CD4-positive, CD25-positive, alpha-beta regulatory T cell (primary cell): ENCODE data around the gene PCNA. TPM values are rescaled to one million over a fixed set of nuclear protein-coding genes. Genes with fewer than 3 reads are reported as not detected.

Source experiments
- ATAC-seq, 2 donors: fragments of 150-1000 bp; cut with Tn5 transposase; one replicate each; pipeline ENCODE4 v1.10.0; 2021; ENCODE audit warnings: low read depth in 2 of 2, moderate number of reproducible peaks in 2 of 2, moderate library complexity in 1 of 2
- DNase-seq, 3 donors: peaks; one replicate each; pipeline versions ENCODE4 v3.0.0 to v3.0.0-alpha.2; 2012 to 2022; ENCODE audit warnings: mixed read lengths in 1 of 3
- H3K27ac ChIP-seq: one replicate; pipeline ENCODE4 v1.7.0; 2013; ENCODE audit warnings: mild to moderate bottlenecking, low read length; ENCODE audit not compliant: insufficient read depth, poor library complexity, severe bottlenecking
- H3K27me3 ChIP-seq: one replicate; pipeline ENCODE4 v1.7.0; 2013; ENCODE audit warnings: low read length; ENCODE audit not compliant: control insufficient read depth, insufficient read depth
- H3K36me3 ChIP-seq: one replicate; pipeline ENCODE4 v1.7.0; 2013; ENCODE audit warnings: mild to moderate bottlenecking, low read length, moderate library complexity; ENCODE audit not compliant: control insufficient read depth, insufficient read depth
- H3K4me1 ChIP-seq: 2 replicates; pipeline ENCODE4 v1.7.0; 2013; ENCODE audit warnings: mild to moderate bottlenecking, low read length; ENCODE audit not compliant: insufficient read depth, control insufficient read depth, poor library complexity, severe bottlenecking
- H3K4me3 ChIP-seq: one replicate; pipeline ENCODE4 v1.7.0; 2013; ENCODE audit warnings: low read depth, mild to moderate bottlenecking, low read length, moderate library complexity
- H3K9me3 ChIP-seq, 2 experiments: 1 replicate in 1 of 2; 2 replicates in 1 of 2; pipeline ENCODE4 v1.7.0; 2013; ENCODE audit warnings: low read length in 2 of 2, mild to moderate bottlenecking in 1 of 2, moderate library complexity in 1 of 2; ENCODE audit not compliant: control insufficient read depth in 2 of 2
- H3K27ac Mint-ChIP-seq, 3 donors: one replicate each; pipeline ENCODE4 v1.8.0; 2020 to 2022; ENCODE audit warnings: mild to moderate bottlenecking in 3 of 3, mixed read lengths in 3 of 3, moderate library complexity in 2 of 3
- H3K27me3 Mint-ChIP-seq: one replicate; pipeline ENCODE4 v1.8.0; 2022; ENCODE audit warnings: mild to moderate bottlenecking, mixed read lengths
- H3K36me3 Mint-ChIP-seq: one replicate; pipeline ENCODE4 v1.8.0; 2020; ENCODE audit warnings: mixed read lengths
- H3K4me1 Mint-ChIP-seq, 4 donors: one replicate each; pipeline ENCODE4 v1.8.0; 2020 to 2022; ENCODE audit warnings: mixed read lengths in 4 of 4, mild to moderate bottlenecking in 1 of 4
- H3K4me3 Mint-ChIP-seq, 4 donors: one replicate each; pipeline ENCODE4 v1.8.0; 2020 to 2022; ENCODE audit warnings: mild to moderate bottlenecking in 4 of 4, mixed read lengths in 4 of 4, moderate library complexity in 3 of 4
- H3K9me3 Mint-ChIP-seq, 7 donors: one replicate each; pipeline ENCODE4 v1.8.0; 2020 to 2022; ENCODE audit warnings: mixed read lengths in 7 of 7, mild to moderate bottlenecking in 3 of 7, moderate library complexity in 2 of 7
- polyA plus RNA-seq, 4 donors: library from polyadenylated mRNA; unstranded; fragments of 300-500 nt; fragmentation: Illumina TruSeq; gene quantifications; one replicate each; pipeline ENCODE4 v1.2.3, GENCODE V29; 2021
- total RNA-seq: library from RNA; stranded (reverse); gene quantifications from one replicate; pipeline ENCODE4 v1.2.3, GENCODE V29; 2022

Gene PCNA
- total and polyA plus RNA-seq, 5 donors from 2014 or later = 33.0 to 89.9 (median 71.2) TPM

DNA sequence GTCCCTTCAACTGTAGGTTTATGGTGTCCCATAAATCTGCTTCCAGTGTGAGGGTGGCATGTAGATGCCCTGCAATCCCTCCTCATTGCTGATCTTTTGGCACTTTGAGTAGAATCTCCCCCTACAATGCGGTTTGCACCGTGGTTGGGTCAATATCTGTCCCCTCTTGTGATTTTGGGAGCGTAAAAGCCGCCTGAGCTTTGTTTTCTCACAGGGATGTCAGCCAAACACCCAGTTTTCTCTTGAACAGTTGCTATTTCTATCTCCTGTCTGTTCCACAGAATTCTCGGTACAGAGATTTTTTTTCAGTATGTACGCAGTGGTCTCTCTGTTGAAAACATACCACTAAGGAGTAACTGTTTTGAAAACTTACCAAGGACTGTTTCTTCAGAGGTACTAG lies 28.8 kb upstream of the PCNA start:
- DNase-seq (no peak), ATAC-seq (no peak)
- Histone ChIP-seq H3K27ac (no peak overlapping the region), H3K4me1 (peaks cover 3% of the 10 kb centered on the region), H3K9me3 (no peaks in the 10 kb centered on the region), H3K4me3 (no peak overlapping the region), H3K27me3 (no peaks in the 10 kb centered on the region), H3K36me3 (no peaks in the 10 kb centered on the region)
- Mint-ChIP-seq H3K27ac (peak overlapping the region in 1 of 3 donors; percentile 32), H3K27me3 (no peaks in the 10 kb centered on the region), H3K4me3 (no peak overlapping the region), H3K36me3 (peaks cover 16% of the 10 kb centered on the region), H3K9me3 (no peaks in the 10 kb centered on the region), H3K4me1 (peaks cover 33 to 76% (median 60%) of the 10 kb centered on the region in 4 donors)

DNA sequence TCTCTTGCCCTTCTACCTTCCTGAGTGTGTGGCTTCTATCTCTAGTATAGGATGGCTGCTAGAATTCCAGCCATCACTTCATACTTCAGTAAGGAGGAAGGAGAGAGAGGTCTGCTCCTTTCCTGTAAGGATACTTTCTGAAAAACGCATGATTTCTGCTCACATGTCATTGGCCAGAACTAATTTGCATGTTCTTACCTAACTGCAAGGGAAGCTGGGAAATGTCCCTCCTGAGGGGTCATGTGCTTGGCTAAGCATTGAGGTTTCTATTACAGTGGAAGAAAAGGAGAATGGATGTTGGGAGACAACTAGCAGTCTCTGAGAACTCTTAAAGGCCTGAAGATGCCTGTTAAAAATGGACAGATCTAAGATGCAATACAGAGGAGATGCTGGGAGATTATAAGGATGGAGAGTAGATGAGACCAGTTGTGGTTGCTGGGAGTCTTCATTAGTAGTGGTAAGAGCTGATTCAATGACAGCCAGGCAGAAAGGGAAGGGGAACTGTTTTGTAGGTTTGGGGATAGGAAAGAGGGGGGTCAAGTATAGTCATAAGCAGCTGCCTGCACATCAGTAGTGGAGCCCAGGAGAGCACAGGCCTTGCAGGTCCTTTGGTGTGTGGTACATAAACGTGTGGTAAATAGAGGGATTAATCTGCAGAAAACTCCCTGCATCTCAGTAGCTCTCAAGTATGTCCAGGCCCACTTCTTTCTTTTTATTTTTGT lies 27.3 kb upstream of the PCNA start:
- no peak for ATAC-seq
- no peak for DNase-seq
- no peaks in the 10 kb centered on the region for H3K27me3 ChIP-seq
- no peaks in the 10 kb centered on the region for H3K9me3 ChIP-seq
- H3K9me3 Mint-ChIP-seq = no peaks in the 10 kb centered on the region
- H3K27ac Mint-ChIP-seq = peak overlapping the region in 2 of 3 donors; percentile 11 to 59
- H3K36me3 Mint-ChIP-seq = peaks cover 12% of the 10 kb centered on the region
- peaks cover 3% of the 10 kb centered on the region for H3K4me1 ChIP-seq
- H3K27me3 Mint-ChIP-seq = no peaks in the 10 kb centered on the region
- no peak overlapping the region for H3K4me3 Mint-ChIP-seq
- H3K4me1 Mint-ChIP-seq = peaks cover 27 to 73% (median 50%) of the 10 kb centered on the region in 4 donors
- no peaks in the 10 kb centered on the region for H3K36me3 ChIP-seq
- H3K27ac ChIP-seq = no peak overlapping the region
- no peak overlapping the region for H3K4me3 ChIP-seq

DNA sequence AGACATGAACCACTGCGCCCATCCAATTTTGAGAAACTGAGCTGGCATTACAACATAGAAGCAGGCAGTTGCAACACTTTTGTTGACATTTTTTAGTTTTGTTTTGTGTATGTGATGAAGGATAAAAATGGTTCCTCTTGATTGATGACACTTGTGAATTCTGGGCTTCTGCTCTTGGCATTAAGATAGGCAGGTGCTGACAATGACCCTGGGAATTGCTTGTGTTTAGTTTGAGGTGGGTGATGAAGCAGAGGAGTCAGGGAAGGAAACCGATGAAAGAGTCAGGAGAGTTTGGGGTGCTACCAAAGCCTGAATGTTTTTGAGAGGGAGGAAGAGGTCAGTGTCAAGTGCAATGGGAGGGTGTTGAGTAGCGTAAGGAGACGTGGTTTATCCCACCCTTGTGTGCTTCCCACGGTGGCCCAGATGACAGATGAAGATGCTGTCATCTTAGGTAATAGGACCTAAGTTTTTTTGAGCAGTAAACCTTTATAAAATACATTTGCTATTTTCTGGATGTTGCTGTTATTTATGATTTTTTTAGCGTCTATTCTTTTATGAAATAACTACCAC lies 26.4 kb upstream of the PCNA start:
- Mint-ChIP-seq H3K4me1 (peaks cover 32 to 77% (median 55%) of the 10 kb centered on the region in 4 donors), H3K9me3 (no peaks in the 10 kb centered on the region), H3K27me3 (no peaks in the 10 kb centered on the region), H3K36me3 (peaks cover 12% of the 10 kb centered on the region), H3K4me3 (no peak overlapping the region), H3K27ac (peak overlapping the region in 1 of 3 donors; percentile 52)
- Histone ChIP-seq H3K36me3 (no peaks in the 10 kb centered on the region), H3K27me3 (no peaks in the 10 kb centered on the region), H3K4me3 (no peak overlapping the region), H3K4me1 (peaks cover 3% of the 10 kb centered on the region), H3K9me3 (no peaks in the 10 kb centered on the region), H3K27ac (no peak overlapping the region)
- DNase-seq (no peak), ATAC-seq (no peak)

GRCh38 chr20:5145365-5146098 lies 25.8 kb upstream of the PCNA start:
- DNase-seq (no peak), ATAC-seq (no peak)
- H3K27me3 Mint-ChIP-seq = no peaks in the 10 kb centered on the region
- H3K4me1 ChIP-seq = peaks cover 3% of the 10 kb centered on the region
- peak overlapping the region in 1 of 4 donors; percentile 17 for H3K4me3 Mint-ChIP-seq
- H3K36me3 ChIP-seq = no peaks in the 10 kb centered on the region
- H3K27me3 ChIP-seq = no peaks in the 10 kb centered on the region
- H3K9me3 Mint-ChIP-seq = no peaks in the 10 kb centered on the region
- no peaks in the 10 kb centered on the region for H3K9me3 ChIP-seq
- peaks cover 8% of the 10 kb centered on the region for H3K36me3 Mint-ChIP-seq
- H3K27ac ChIP-seq = no peak overlapping the region
- H3K4me3 ChIP-seq = no peak overlapping the region
- peak overlapping the region; percentile 43 to 52 (median 44) for H3K27ac Mint-ChIP-seq
- peaks cover 35 to 79% (median 56%) of the 10 kb centered on the region in 4 donors for H3K4me1 Mint-ChIP-seq

GRCh38 chr20:5143851-5144250 lies 24.1 kb upstream of the PCNA start:
- Mint-ChIP-seq H3K4me3 (peak overlapping the region in 1 of 4 donors; percentile 35), H3K27me3 (no peaks in the 10 kb centered on the region), H3K4me1 (peaks cover 43 to 78% (median 62%) of the 10 kb centered on the region in 4 donors), H3K27ac (peak overlapping the region in 2 of 3 donors; percentile 29 to 80), H3K36me3 (peaks cover 8% of the 10 kb centered on the region), H3K9me3 (no peaks in the 10 kb centered on the region)
- Histone ChIP-seq H3K27ac (no peak overlapping the region), H3K27me3 (no peaks in the 10 kb centered on the region), H3K36me3 (no peaks in the 10 kb centered on the region), H3K4me3 (no peak overlapping the region), H3K4me1 (peaks cover 3% of the 10 kb centered on the region), H3K9me3 (no peaks in the 10 kb centered on the region)
- no peak for DNase-seq
- no peak for ATAC-seq

DNA sequence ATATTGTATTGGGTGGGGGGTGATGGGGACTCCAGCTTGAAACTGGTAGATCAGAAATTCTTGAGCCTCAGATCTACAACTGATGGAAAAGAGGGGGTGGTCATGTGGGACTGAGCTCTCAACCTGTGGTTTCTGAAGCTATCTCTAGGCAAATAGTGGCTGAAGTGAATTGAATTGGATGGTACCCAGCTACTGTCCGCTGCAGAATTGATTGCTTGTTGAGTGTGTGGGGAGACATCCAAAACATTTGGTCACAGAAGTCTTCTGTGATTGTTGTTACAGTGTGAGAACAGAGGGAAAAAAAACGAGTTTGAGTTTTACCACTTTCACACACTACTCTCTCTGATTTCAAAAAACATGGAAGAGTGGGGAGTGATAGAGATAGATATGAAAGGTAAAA lies 21.9 kb upstream of the PCNA start:
- H3K4me1 Mint-ChIP-seq = peaks cover 29 to 67% (median 47%) of the 10 kb centered on the region in 4 donors

GRCh38 chr20:5140195-5140594 lies 20.4 kb upstream of the PCNA start:
- Mint-ChIP-seq H3K27ac (no peak overlapping the region), H3K27me3 (no peaks in the 10 kb centered on the region), H3K4me1 (peaks cover 30 to 69% (median 50%) of the 10 kb centered on the region in 4 donors), H3K36me3 (peaks cover 15% of the 10 kb centered on the region), H3K9me3 (no peaks in the 10 kb centered on the region), H3K4me3 (no peak overlapping the region)
- DNase-seq = no peak
- Histone ChIP-seq H3K9me3 (no peaks in the 10 kb centered on the region), H3K4me3 (no peak overlapping the region), H3K4me1 (peaks cover under 1% of the 10 kb centered on the region), H3K27me3 (no peaks in the 10 kb centered on the region), H3K27ac (no peak overlapping the region), H3K36me3 (peaks cover 5% of the 10 kb centered on the region)
- no peak for ATAC-seq

More for the DNA sequence above, 21.9 kb upstream of the PCNA start:
- no peaks in the 10 kb centered on the region for H3K27me3 ChIP-seq
- peaks cover 3% of the 10 kb centered on the region for H3K4me1 ChIP-seq
- no peaks in the 10 kb centered on the region for H3K9me3 Mint-ChIP-seq
- H3K27ac Mint-ChIP-seq = peak overlapping the region in 2 of 3 donors; percentile 5 to 21
- DNase-seq (no peak), ATAC-seq (no peak)
- no peaks in the 10 kb centered on the region for H3K36me3 ChIP-seq
- H3K27ac ChIP-seq = no peak overlapping the region
- no peaks in the 10 kb centered on the region for H3K9me3 ChIP-seq
- H3K4me3 ChIP-seq = no peak overlapping the region
- H3K4me3 Mint-ChIP-seq = peak overlapping the region in 1 of 4 donors; percentile 32
- H3K27me3 Mint-ChIP-seq = no peaks in the 10 kb centered on the region
- peaks cover 13% of the 10 kb centered on the region for H3K36me3 Mint-ChIP-seq
